HG02571 (cell line): Measurements from ENCODE around the gene FAM110D.
A peak's percentile ranks its signal among the peaks of the same experiment; 100 is the strongest.

ENCODE experiments used
- ATAC-seq: cut with Tn5 transposase; IDR thresholded peaks from one replicate; pipeline ENCODE4 v1.9.1; 2021; ENCODE audit warnings: mild to moderate bottlenecking, moderate library complexity; ENCODE audit not compliant: unreplicated experiment

Gene FAM110D

GRCh38 chr1:26127235-26128163 lies 31.4 kb upstream of the FAM110D start:
- ATAC-seq: no peak

- no peak for ATAC-seq
These were observed 29.1 kb upstream of the FAM110D start for GRCh38 chr1:26129778-26130177.

- ATAC-seq: no peak
These were observed 28.2 kb upstream of the FAM110D start for GRCh38 chr1:26130695-26131094.

GRCh38 chr1:26132128-26132833 lies 26.6 kb upstream of the FAM110D start:
- ATAC-seq: no peak

- no peak for ATAC-seq
These were observed 26.1 kb upstream of the FAM110D start for GRCh38 chr1:26132834-26133167.

- ATAC-seq: no peak
These were observed 24.4 kb upstream of the FAM110D start for GRCh38 chr1:26134466-26134865.

GRCh38 chr1:26138974-26139558 lies 19.8 kb upstream of the FAM110D start:
- no peak for ATAC-seq

- ATAC-seq: no peak
These were observed 16.7 kb upstream of the FAM110D start for GRCh38 chr1:26142159-26142558.

GRCh38 chr1:26145041-26145959 lies 13.6 kb upstream of the FAM110D start:
- peak; percentile 53 for ATAC-seq

- no peak for ATAC-seq
These were observed 13.0 kb upstream of the FAM110D start for GRCh38 chr1:26145960-26146294.

- no peak for ATAC-seq
These were observed 10.0 kb upstream of the FAM110D start for GRCh38 chr1:26148887-26149286.

- ATAC-seq: no peak
These were observed 4.8 kb upstream of the FAM110D start for GRCh38 chr1:26153966-26154532.

- no peak for ATAC-seq
These were observed 4.1 kb upstream of the FAM110D start for GRCh38 chr1:26154750-26155149.

- no peak for ATAC-seq
These were observed 3.3 kb upstream of the FAM110D start for GRCh38 chr1:26155370-26156284.

- no peak for ATAC-seq
These were observed 2.4 kb upstream of the FAM110D start for GRCh38 chr1:26156285-26157038.

GRCh38 chr1:26158271-26158907 lies 490 bp upstream of the FAM110D start:
- no peak for ATAC-seq

GRCh38 chr1:26159743-26160039 lies 812 bp downstream of the FAM110D start:
- no peak for ATAC-seq
